HCT116 (cell line): ENCODE measurements around the gene MYO16. TPM values are rescaled to one million over a fixed set of nuclear protein-coding genes. Genes with fewer than 3 reads are reported as not detected.

Experiments used
- ATAC-seq: fragments of 200-7000 bp; cut with Tn5 transposase; 2 replicates; pipeline ENCODE4 v1.9.1; 2020; ENCODE audit warnings: mild to moderate bottlenecking, moderate library complexity
- BruUV-seq: library from RNA; stranded (reverse); fragments of 400-500 nt; replicated peaks from 2 replicates; lab custom pipeline; 2021; lab: Mats Ljungman, UMichigan
- CTCF ChIA-PET: fragments of 300-600 bp; sonication (Branson Sonifier 250); formaldehyde crosslinking; loops from one replicate; lab custom pipeline; 2021; ENCODE audit warnings: antibody characterized with exemption; lab: Charles Lee
- POLR2A ChIA-PET: fragments of 300-600, 350-600 bp; sonication (Branson Sonifier 250); formaldehyde crosslinking; loops from one replicate; lab custom pipeline; 2021; ENCODE audit warnings: antibody characterized with exemption; lab: Charles Lee
- RAD21 ChIA-PET, 2 experiments: fragments of 300-600 bp; sonication (Branson Sonifier 250); formaldehyde crosslinking; loops; one replicate each; lab custom pipeline; 2023; ENCODE audit warnings: low total read pairs in 2 of 2; ENCODE audit not compliant: uncharacterized antibody in 2 of 2, unreplicated experiment in 2 of 2, low non-redundant PET in 1 of 2; lab: Charles Lee
- DNase-seq: peaks from one replicate; pipeline ENCODE4 v3.0.0-alpha.2; 2010; ENCODE audit warnings: low read depth, low spot score
- H2AFZ ChIP-seq: fragments of 200-600 bp; shearing (Covaris generic), sonication (generic); 2 replicates; pipeline ENCODE4 v1.6.1; 2017; ENCODE audit warnings: low read depth, mixed run types, mixed read lengths, antibody characterized with exemption, low read length; ENCODE audit not compliant: poor library complexity, severe bottlenecking
- H3K27ac ChIP-seq: 2 replicates; pipeline ENCODE4 v1.5.1; 2012; ENCODE audit warnings: low read depth, low read length
- H3K27me3 ChIP-seq: fragments of 200-600 bp; sonication (generic); 2 replicates; pipeline ENCODE4 v1.6.1; 2016; ENCODE audit warnings: mixed run types, low read length, mixed read lengths; ENCODE audit not compliant: insufficient read depth
- H3K36me3 ChIP-seq, 2 experiments: fragments of 200-500 bp in 1 of 2; fragments of 200-600 bp in 1 of 2; sonication (Bioruptor generic) in 1 of 2; sonication (generic) in 1 of 2; 2 replicates each; pipeline versions ENCODE4 v1.5.1 to v1.6.1; 2014 to 2016; ENCODE audit warnings: low read length in 2 of 2, inconsistent platforms in 1 of 2, mixed read lengths in 1 of 2, mixed run types in 1 of 2; ENCODE audit not compliant: insufficient read depth in 2 of 2, control insufficient read depth in 1 of 2
- H3K4me1 ChIP-seq, 2 experiments: fragments of 200-600 bp in 1 of 2; sonication (generic) in 1 of 2; 2 replicates each; pipeline versions ENCODE4 v1.5.1 to v1.6.1; 2012 to 2017; ENCODE audit warnings: low read length in 2 of 2, inconsistent platforms in 1 of 2, mild to moderate bottlenecking in 1 of 2, mixed read lengths in 1 of 2, mixed run types in 1 of 2, moderate library complexity in 1 of 2; ENCODE audit not compliant: insufficient read depth in 2 of 2, control insufficient read depth in 1 of 2
- H3K4me2 ChIP-seq: fragments of 200-600 bp; sonication (generic); 2 replicates; pipeline ENCODE4 v1.6.1; 2017; ENCODE audit warnings: mixed run types, low read length, mixed read lengths
- H3K4me3 ChIP-seq, 2 experiments: fragments of 200-600 bp in 1 of 2; sonication (generic) in 1 of 2; replicated peaks in 1 of 2; 2 replicates each; pipeline ENCODE4 v1.5.1; 2011 to 2016; ENCODE audit warnings: low read length in 2 of 2, control low read depth in 1 of 2, low read depth in 1 of 2, mild to moderate bottlenecking in 1 of 2, mixed read lengths in 1 of 2, mixed run types in 1 of 2
- H3K79me2 ChIP-seq: fragments of 200-600 bp; sonication (generic); 2 replicates; pipeline ENCODE4 v1.6.1; 2017; ENCODE audit warnings: mild to moderate bottlenecking, mixed run types, low read length, moderate library complexity, mixed read lengths; ENCODE audit not compliant: insufficient read depth
- H3K9ac ChIP-seq: fragments of 200-600 bp; sonication (generic); 2 replicates; pipeline ENCODE4 v1.6.1; 2016; ENCODE audit warnings: low read length, mixed read lengths
- H3K9me2 ChIP-seq: fragments of 200-600 bp; sonication (generic), shearing (Covaris generic); 2 replicates; pipeline ENCODE4 v1.6.1; 2017; ENCODE audit warnings: mixed run types, mild to moderate bottlenecking, moderate library complexity; ENCODE audit not compliant: insufficient read depth
- H3K9me3 ChIP-seq, 2 experiments: fragments of 200-500 bp in 1 of 2; fragments of 200-600 bp in 1 of 2; sonication (Bioruptor generic) in 1 of 2; sonication (generic) in 1 of 2; 2 replicates each; pipeline ENCODE4 v1.6.1; 2014 to 2017; ENCODE audit warnings: low read length in 2 of 2, mixed read lengths in 2 of 2, inconsistent platforms in 1 of 2, low read depth in 1 of 2, mild to moderate bottlenecking in 1 of 2, mixed run types in 1 of 2, moderate library complexity in 1 of 2; ENCODE audit not compliant: control insufficient read depth in 1 of 2, insufficient read depth in 1 of 2
- H4K20me1 ChIP-seq: fragments of 200-600 bp; sonication (generic), shearing (Covaris generic); 2 replicates; pipeline ENCODE4 v1.6.1; 2017; ENCODE audit warnings: mixed run types, mild to moderate bottlenecking, moderate library complexity; ENCODE audit not compliant: insufficient read depth
- CBX3 ChIP-seq: IDR thresholded peaks from 2 replicates; pipeline ENCODE4 v1.6.1; 2012; ENCODE audit warnings: low read depth
- CTCF ChIP-seq, 3 experiments: fragments of 200-600 bp in 1 of 3; sonication (generic) in 1 of 3; IDR thresholded peaks in 2 of 3; conservative IDR thresholded peaks in 1 of 3; 2 replicates each; pipeline ENCODE4 v1.5.1; 2012 to 2017; ENCODE audit warnings: low read depth in 2 of 3, low read length in 2 of 3, antibody characterized with exemption in 1 of 3, borderline replicate concordance in 1 of 3, control low read depth in 1 of 3, mild to moderate bottlenecking in 1 of 3, mixed read lengths in 1 of 3, mixed run types in 1 of 3, moderate library complexity in 1 of 3; ENCODE audit not compliant: insufficient read depth in 1 of 3
- EZH2phosphoT487 ChIP-seq: fragments of 200-600 bp; IDR thresholded peaks from 2 replicates; pipeline ENCODE4 v1.6.1; 2018; ENCODE audit warnings: antibody characterized with exemption, borderline replicate concordance
- SIN3A ChIP-seq: IDR thresholded peaks from 2 replicates; pipeline ENCODE4 v1.6.1; 2012; ENCODE audit warnings: low read depth
- ZBTB33 ChIP-seq: IDR thresholded peaks from 2 replicates; pipeline ENCODE4 v1.6.1; 2011; ENCODE audit warnings: mild to moderate bottlenecking, low read length, moderate library complexity; ENCODE audit not compliant: insufficient replicate concordance; ENCODE audit errors: extremely low read depth
- ZNF274 ChIP-seq: fragments of 200-500 bp; sonication (Bioruptor generic); IDR thresholded peaks from 2 replicates; pipeline ENCODE4 v1.6.1; 2014; ENCODE audit warnings: mild to moderate bottlenecking, low read depth, low read length, inconsistent platforms
- intact Hi-C: fragments of 100-400 bp; cut with micrococcal nuclease; formaldehyde crosslinking; loops from 2 replicates; pipeline ENCODE4 v1.10.0; 2022
- total RNA-seq: library from RNA; stranded (reverse); gene quantifications from one replicate; pipeline ENCODE4 v1.2.1, GENCODE V29; 2021; ENCODE audit not compliant: unreplicated experiment

MYO16 gene
- total RNA-seq, 1 experiment from 2014 or later, result 0.07 TPM

GRCh38 chr13:109165417-109165904 is 536.0 kb downstream of the MYO16 start:
- Histone ChIP-seq H3K9me3 (no peaks in the 10 kb centered on the region), H3K4me2 (no peak overlapping the region), H3K4me3 (no peak overlapping the region), H3K4me1 (peaks cover 0 to 4% of the 10 kb centered on the region in 2 experiments; a peak in 1 of 4 replicates), H2AFZ (no peak overlapping the region), H3K36me3 (no peaks in the 10 kb centered on the region), H3K27ac (no peak overlapping the region), H3K9me2 (no peaks in the 10 kb centered on the region), H3K9ac (no peak overlapping the region), H4K20me1 (no peaks in the 10 kb centered on the region), H3K27me3 (no peaks in the 10 kb centered on the region), H3K79me2 (no peaks in the 10 kb centered on the region)
- TF ChIP-seq EZH2phosphoT487 (no peak), CTCF (IDR thresholded peaks at IDR 0.05 in 2 of 3, conservative IDR thresholded peaks at IDR 0.05 in 1 of 3; ENCODE audit: borderline replicate concordance in 1 of 3, insufficient read depth in 1 of 3, low read depth in 2 of 3, low read length in 2 of 3) (no peak), CBX3 (no peak), ZBTB33 (no peak), ZNF274 (no peak), SIN3A (no peak)
- ChIA-PET CTCF (no interaction called here), POLR2A (no interaction called here), RAD21 (no interaction called here)
- DNase-seq, result no peak
- no TSS peak for BruUV-seq
- no peak for ATAC-seq
- intact Hi-C loops, result no loop called here
